Lung microvascular endothelial cell (primary cell): ENCODE data around the gene ATOSB. TPM values are rescaled to one million over a fixed set of nuclear protein-coding genes. Genes with fewer than 3 reads are reported as not detected.

ENCODE experiments used
- DNase-seq, 2 donors: peaks; one replicate each; pipeline versions ENCODE4 v3.0.0 to v3.0.0-alpha.2; 2010; ENCODE audit warnings: low read depth in 2 of 2
- total RNA-seq: library from RNA; depleted of rRNA; stranded (reverse); fragments of >200 nt; gene quantifications from 2 replicates; pipeline ENCODE4 v1.2.1, GENCODE V29; 2014

ATOSB gene
- total RNA-seq, 1 donor from 2014 or later = 5.6 TPM

- DNase-seq = no peak
These were observed 26.2 kb downstream of the ATOSB start for GRCh38 chr9:35089434-35089833.

GRCh38 chr9:35085078-35085477, 30.6 kb downstream of the ATOSB start:
- DNase-seq = no peak

DNA sequence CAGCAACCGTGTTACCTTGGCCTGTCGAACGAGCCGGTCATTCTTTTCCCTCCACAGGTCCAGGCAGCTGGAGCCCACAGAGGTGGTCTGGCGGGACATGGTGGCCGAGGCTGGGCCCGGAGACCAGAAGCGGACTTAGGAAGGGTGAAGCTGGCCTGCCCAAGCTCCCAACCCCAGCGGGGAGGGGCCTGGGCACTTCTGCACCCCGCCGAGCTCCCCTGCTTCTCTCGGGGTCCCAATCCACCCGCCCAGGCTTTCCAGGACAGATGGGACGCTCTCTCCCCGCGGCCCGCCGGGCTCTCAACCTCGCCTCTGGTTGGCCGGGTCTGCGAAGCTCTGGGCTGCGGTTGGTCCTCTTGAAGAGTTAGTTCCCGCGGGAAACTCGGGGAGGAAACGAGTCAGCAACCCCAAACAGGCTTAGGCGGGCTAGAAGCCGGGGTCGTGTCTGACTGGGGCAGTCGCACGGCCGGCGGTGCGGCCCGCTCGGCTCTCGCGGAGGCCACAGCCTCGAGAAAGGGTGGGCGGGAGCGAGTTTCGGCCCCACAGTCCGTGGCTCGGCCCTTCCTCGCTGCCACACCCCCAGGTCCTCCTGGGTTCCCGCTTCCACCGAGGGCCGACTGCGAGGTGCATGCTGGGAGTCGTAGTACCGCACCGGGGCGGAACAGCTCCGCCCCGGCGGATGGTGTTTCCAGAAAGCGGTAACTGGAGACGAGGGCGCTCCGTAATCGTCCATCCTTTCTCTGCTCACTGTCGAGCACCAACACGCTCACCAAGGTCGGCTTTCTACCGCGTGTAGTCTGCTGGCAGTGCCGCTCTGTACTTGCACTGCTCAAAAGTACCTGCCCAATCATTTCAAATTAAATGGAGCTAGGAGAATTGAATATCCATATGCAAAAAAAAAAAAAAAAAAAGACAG, 36.0 kb downstream of the ATOSB start, which contains the start of gene FANCG:
Gene FANCG, minus strand, starts transcription at position 517 of the 916 bp plus-strand sequence. Its CDS starts 418 bp downstream, at position 99.
- DNase-seq = peak; percentile 91 to 92

- no peak for DNase-seq
These were observed 36.6 kb downstream of the ATOSB start for GRCh38 chr9:35079041-35079425.

GRCh38 chr9:35078066-35078465, 37.6 kb downstream of the ATOSB start:
- no peak for DNase-seq

GRCh38 chr9:35076848-35077247, 38.8 kb downstream of the ATOSB start:
- DNase-seq = no peak

DNA sequence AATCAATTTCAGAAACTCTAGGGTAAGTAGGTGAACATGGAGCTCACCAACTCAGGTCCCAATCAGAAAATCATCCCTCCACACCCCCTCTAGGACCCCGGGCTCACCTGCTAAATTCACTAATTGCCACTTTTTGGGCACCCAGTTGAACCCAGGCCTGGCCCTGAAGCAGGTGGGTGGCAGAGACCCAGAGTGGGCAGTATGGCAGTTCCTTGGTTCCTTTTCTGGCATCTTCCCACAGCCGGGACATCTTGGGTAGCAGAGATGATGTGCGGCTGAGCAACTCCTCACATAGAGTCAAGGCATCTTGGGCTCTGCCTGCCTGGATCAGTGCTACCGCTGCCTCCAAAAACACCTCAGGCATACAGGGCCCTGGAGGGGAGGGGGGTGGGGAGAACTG, 40.3 kb downstream of the ATOSB start:
- no peak for DNase-seq

DNA sequence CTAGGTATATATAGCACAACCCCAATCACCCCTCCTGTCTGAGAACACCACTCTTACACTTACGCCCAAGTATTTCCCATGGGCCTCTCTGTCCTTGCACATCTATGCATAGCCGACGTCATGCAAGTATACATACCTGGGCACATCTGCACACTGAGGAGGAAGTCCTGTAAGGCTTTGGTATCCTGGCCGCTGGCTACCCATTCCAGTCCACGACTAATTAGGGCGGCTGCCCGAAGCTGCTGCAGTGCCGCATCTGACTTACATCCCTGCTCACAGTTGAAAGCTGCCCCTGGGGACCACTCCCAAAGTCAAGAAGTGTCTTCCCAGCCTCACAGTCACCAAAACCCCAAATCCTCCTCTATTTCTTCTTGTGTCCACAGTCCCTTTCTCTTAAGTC, 40.9 kb downstream of the ATOSB start:
- no peak for DNase-seq

DNA sequence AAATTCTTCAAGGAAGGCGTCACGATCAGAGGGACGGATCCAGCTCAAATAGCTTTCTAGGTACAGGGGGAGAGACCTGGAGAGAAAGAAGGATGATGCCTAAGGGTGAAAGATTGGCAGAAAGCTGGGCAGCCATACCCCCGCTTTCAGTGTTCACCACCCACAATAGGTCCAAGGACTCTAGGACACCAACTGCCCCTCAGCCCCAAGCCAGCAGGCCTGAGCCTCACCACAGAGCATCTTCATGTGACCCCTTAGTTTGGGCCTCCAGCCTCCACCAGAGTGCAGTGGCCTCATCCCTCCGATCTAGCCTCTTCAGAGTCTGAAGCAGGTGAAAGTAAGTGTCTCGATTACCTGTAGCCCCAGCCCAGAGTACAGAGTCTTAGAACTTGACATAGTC, 41.5 kb downstream of the ATOSB start:
- no peak for DNase-seq

- no peak for DNase-seq
These were observed 42.4 kb downstream of the ATOSB start for GRCh38 chr9:35073279-35073612.

- peak; percentile 99 to 100 for DNase-seq
These were observed 43.0 kb downstream of the ATOSB start, which contains the start of gene VCP for GRCh38 chr9:35072461-35073278. TSS of gene VCP (minus strand) at chr9:35072625. CDS start at chr9:35072353, 272 bp downstream.

GRCh38 chr9:35071814-35072460, 43.7 kb downstream of the ATOSB start:
- peak; percentile 89 to 92 for DNase-seq

- peak; percentile 17 to 47 for DNase-seq
These were observed 44.5 kb downstream of the ATOSB start for GRCh38 chr9:35070823-35071813.

DNA sequence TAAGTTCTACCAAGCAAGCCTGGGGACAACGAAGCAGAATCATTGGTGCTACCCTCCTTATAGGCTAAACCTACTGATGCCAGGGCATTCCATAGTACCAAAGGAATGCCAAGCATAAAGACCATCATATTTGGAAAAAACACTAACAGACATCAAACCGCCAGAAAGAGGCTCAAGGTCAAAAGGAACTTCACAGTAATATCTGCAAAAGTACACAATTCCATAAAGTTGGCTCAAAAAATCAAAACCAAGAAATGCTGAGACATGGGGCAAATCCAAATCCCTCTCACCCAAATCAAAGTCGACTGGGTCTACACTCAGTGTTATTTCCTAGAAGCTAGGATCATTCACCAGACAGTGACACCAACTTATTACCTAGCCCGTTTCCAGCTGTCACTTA, 46.6 kb downstream of the ATOSB start:
- DNase-seq = no peak

DNA sequence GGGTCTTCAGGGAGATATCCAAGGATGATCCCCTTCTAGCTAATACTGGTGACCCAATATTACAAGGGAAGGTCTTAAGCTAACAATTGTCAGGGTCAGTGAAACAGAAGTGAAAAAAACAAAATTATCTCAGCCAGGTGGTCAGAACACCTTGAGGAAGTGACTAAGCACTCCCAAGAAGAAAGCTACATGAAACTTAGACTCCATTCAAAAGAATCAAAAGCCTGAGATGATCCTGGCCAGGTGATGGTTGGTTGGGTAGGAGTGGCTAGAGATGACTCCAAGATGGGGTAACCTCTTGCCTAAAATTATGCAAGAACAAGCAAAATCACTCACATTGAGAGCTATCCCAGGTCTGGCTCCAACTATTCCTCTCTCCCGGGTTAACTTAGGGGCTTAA, 48.6 kb downstream of the ATOSB start:
- DNase-seq = no peak

GRCh38 chr9:35060548-35061207, 55.0 kb downstream of the ATOSB start:
- no peak for DNase-seq

- no peak for DNase-seq
These were observed 56.2 kb downstream of the ATOSB start for GRCh38 chr9:35059438-35059837.

DNA sequence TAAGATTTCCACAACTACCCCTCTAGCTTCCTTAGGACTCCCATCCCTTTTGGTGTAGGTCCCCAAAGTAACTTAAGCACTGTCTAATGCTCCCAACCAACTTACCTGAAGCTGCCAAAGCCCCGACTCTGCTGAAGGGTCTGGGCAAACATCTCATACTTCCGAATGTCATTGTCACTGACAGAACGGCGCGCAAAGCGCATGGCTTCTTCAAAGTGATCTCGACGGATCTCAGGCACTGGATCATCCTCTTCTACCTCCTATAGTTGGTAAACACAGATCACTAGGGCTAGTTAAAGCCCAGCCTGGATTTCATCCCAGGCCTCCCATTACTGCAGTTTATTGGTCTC, 58.4 kb downstream of the ATOSB start:
- DNase-seq = no peak

DNA sequence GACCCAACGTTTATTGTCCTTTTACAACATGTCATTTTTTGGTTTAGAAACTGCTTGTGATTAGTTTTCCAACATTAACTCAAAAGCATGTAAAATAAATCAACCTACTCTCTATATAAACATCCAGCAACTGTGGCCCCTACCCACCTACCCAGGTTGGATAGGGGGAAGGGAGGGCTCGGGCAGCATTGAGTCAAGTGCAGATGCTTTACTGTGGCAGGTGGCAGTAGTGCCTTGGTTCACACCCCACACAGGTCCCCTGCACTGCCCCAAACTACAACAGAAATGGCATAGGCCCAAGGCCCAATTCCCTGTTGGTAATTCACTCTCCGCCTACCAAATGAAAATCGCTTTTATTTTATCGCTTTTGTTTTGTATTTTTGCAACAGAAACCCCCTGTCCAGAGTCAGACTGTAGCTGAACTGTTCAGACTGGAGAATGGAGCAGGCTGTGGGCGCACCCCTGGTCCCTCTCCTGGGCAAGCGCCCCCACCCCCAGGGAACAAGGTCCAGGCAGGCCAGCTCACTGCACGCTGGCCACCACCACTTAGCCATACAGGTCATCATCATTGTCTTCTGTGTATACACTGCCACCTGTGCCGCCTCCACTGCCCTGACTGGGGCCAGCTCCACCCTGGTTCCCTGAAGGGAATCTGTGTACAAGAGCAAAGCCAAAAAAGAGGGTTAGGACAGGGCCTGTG, 58.9 kb downstream of the ATOSB start:
- no peak for DNase-seq
